Measurements from ENCODE around the gene HS3ST4. TPM values are rescaled to one million over a fixed set of nuclear protein-coding genes. Genes with fewer than 3 reads are reported as not detected.

HS3ST4 gene
- total RNA-seq, 2 donors from 2014 or later, result not detected

GRCh38 chr16:25798065-25798464 is 106.3 kb downstream of the HS3ST4 start:
- TF ChIP-seq, protein P1, sequence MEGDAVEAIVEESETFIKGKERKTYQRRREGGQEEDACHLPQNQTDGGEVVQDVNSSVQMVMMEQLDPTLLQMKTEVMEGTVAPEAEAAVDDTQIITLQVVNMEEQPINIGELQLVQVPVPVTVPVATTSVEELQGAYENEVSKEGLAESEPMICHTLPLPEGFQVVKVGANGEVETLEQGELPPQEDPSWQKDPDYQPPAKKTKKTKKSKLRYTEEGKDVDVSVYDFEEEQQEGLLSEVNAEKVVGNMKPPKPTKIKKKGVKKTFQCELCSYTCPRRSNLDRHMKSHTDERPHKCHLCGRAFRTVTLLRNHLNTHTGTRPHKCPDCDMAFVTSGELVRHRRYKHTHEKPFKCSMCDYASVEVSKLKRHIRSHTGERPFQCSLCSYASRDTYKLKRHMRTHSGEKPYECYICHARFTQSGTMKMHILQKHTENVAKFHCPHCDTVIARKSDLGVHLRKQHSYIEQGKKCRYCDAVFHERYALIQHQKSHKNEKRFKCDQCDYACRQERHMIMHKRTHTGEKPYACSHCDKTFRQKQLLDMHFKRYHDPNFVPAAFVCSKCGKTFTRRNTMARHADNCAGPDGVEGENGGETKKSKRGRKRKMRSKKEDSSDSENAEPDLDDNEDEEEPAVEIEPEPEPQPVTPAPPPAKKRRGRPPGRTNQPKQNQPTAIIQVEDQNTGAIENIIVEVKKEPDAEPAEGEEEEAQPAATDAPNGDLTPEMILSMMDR (IDR thresholded peaks at IDR 0.05), result no peak

GRCh38 chr16:25799816-25800215 is 108.1 kb downstream of the HS3ST4 start:
- DNase-seq (ENCODE audit: low spot score), result no peak
- Histone ChIP-seq H3K27me3 (replicated peaks; ENCODE audit: insufficient read depth) (no peaks in the 10 kb centered on the region), H3K4me3 (no peak overlapping the region), H3K4me1 (ENCODE audit: control insufficient read depth in 1 of 2, low read depth in 2 of 2) (no peaks in the 10 kb centered on the region), H3K9me3 (no peaks in the 10 kb centered on the region), H3K36me3 (no peaks in the 10 kb centered on the region), H3K27ac (no peak overlapping the region)
- ATAC-seq (ENCODE audit: insufficient number of reproducible peaks, low FRiP score, low read depth), result no peak
- TF ChIP-seq, protein P1 (IDR thresholded peaks at IDR 0.05), result no peak

More at GRCh38 chr16:25798065-25798464, 106.3 kb downstream of the HS3ST4 start:
- Histone ChIP-seq H3K27me3 (replicated peaks; ENCODE audit: insufficient read depth) (no peaks in the 10 kb centered on the region), H3K9me3 (no peaks in the 10 kb centered on the region), H3K4me1 (ENCODE audit: control insufficient read depth in 1 of 2, low read depth in 2 of 2) (no peaks in the 10 kb centered on the region), H3K27ac (no peak overlapping the region), H3K4me3 (no peak overlapping the region), H3K36me3 (no peaks in the 10 kb centered on the region)
- DNase-seq (ENCODE audit: low spot score), result no peak
- ATAC-seq (ENCODE audit: insufficient number of reproducible peaks, low FRiP score, low read depth), result no peak

DNA sequence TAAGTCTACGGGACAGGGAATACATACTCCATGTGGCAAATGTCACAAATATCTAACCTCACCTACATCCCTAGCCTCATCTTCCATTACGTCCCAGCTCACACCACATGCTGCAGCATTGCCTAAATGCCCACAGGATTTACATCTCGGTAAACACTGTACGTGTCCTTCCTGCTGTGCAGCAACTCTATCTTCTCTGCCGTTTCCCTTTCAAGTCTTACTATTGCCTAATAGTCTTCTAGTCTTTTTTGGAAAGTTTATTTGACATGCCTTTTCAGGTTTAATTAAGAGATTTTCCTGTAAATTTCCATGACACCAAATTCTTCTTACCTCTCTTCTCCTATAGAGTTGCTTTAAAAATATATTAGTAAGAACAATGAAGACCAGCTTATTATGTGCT is 120.5 kb downstream of the HS3ST4 start:
- no peak for ATAC-seq (ENCODE audit: insufficient number of reproducible peaks, low FRiP score, low read depth)
- TF ChIP-seq, protein P1 (IDR thresholded peaks at IDR 0.05), result no peak
- no peaks in the 10 kb centered on the region for H3K4me1 ChIP-seq (ENCODE audit: control insufficient read depth in 1 of 2, low read depth in 2 of 2)
- H3K27me3 ChIP-seq (replicated peaks; ENCODE audit: insufficient read depth), result no peaks in the 10 kb centered on the region
- DNase-seq (ENCODE audit: low spot score), result no peak
- no peak overlapping the region for H3K27ac ChIP-seq
- H3K36me3 ChIP-seq, result no peaks in the 10 kb centered on the region
- no peaks in the 10 kb centered on the region for H3K9me3 ChIP-seq
- no peak overlapping the region for H3K4me3 ChIP-seq

DNA sequence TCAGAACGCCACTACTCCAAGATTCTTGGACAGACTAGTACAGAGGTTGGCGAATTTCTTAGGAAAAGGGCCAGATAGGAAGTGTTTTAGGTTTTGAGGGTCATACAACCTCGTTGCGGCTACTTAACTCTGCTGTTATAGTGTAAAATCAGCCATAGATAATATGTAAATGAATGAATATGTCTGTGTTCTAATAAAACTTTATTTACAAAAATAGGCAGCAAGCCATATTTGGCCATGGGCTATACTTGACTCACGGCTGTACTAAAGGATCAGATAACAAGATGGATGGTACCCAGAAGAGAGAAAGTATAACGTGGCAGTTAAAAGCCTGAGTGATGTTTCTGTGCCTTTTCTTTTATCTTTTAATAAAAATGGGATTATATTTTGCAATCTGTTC is 125.5 kb downstream of the HS3ST4 start:
- TF ChIP-seq, protein P1 (IDR thresholded peaks at IDR 0.05), result no peak
- Histone ChIP-seq H3K4me1 (ENCODE audit: control insufficient read depth in 1 of 2, low read depth in 2 of 2) (no peaks in the 10 kb centered on the region), H3K27ac (no peak overlapping the region), H3K36me3 (no peaks in the 10 kb centered on the region), H3K27me3 (replicated peaks; ENCODE audit: insufficient read depth) (no peaks in the 10 kb centered on the region), H3K4me3 (no peak overlapping the region), H3K9me3 (no peaks in the 10 kb centered on the region)
- DNase-seq (ENCODE audit: low spot score) (no peak), ATAC-seq (ENCODE audit: insufficient number of reproducible peaks, low FRiP score, low read depth) (no peak)

DNA sequence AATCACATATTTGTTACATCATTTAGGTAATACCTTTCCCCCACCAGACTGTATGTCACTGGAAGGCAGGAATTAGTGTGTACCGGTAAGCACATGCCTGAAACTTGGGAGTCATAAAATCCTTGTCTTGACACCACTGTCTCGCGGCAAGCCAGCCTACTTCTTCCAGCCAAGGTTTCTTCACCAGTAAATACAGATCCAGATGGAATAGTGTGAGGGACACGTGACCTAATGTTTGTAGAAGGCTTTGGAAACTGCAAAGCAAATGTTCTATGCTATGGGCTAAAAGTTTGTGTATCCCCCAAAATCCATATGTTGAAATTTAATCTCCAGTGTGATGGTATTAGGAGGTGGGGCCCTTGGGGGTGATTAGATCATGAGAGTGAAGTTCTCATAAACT is 126.1 kb downstream of the HS3ST4 start:
- Histone ChIP-seq H3K9me3 (no peaks in the 10 kb centered on the region), H3K27me3 (replicated peaks; ENCODE audit: insufficient read depth) (no peaks in the 10 kb centered on the region), H3K4me3 (no peak overlapping the region), H3K4me1 (ENCODE audit: control insufficient read depth in 1 of 2, low read depth in 2 of 2) (no peaks in the 10 kb centered on the region), H3K36me3 (no peaks in the 10 kb centered on the region), H3K27ac (no peak overlapping the region)
- TF ChIP-seq, protein P1 (IDR thresholded peaks at IDR 0.05), result no peak
- DNase-seq (ENCODE audit: low spot score), result no peak
- no peak for ATAC-seq (ENCODE audit: insufficient number of reproducible peaks, low FRiP score, low read depth)

Data from thoracic aorta (tissue), 2 donors.